PFSK-1 (cell line): ENCODE results near the gene MCL1.

ENCODE experiments used
- FOXP2 ChIP-seq: optimal IDR thresholded peaks from 2 replicates; pipeline ENCODE3; 2011; ENCODE audit warnings: borderline replicate concordance, control low read depth, inconsistent platforms; ENCODE audit not compliant: insufficient read depth; ENCODE audit errors: extremely low read length, extremely low read depth
- REST ChIP-seq, 2 experiments: IDR thresholded peaks; 2 replicates each; pipeline versions ENCODE4 v1.6.1 to v1.8.0; 2011 to 2012; ENCODE audit warnings: low read depth in 2 of 2, low read length in 2 of 2, control low read depth in 1 of 2, inconsistent platforms in 1 of 2, mild to moderate bottlenecking in 1 of 2, moderate library complexity in 1 of 2; ENCODE audit not compliant: insufficient read depth in 1 of 2
- SIN3A ChIP-seq: IDR thresholded peaks from 2 replicates; pipeline ENCODE4 v1.6.1; 2012; ENCODE audit warnings: mild to moderate bottlenecking, low read length, moderate library complexity, borderline replicate concordance; ENCODE audit not compliant: insufficient read depth
- TAF1 ChIP-seq: IDR thresholded peaks from 2 replicates; pipeline ENCODE4 v1.6.1; 2012; ENCODE audit warnings: low read length, control low read depth, borderline replicate concordance; ENCODE audit not compliant: insufficient read depth

- no peak for TF ChIP-seq FOXP2
- no peak for TF ChIP-seq TAF1
- TF ChIP-seq REST (IDR thresholded peaks at IDR 0.05; ENCODE audit: insufficient read depth in 1 of 2, low read depth in 2 of 2, low read length in 2 of 2): no peak
- TF ChIP-seq SIN3A: no peak
Observed at GRCh38 chr1:150596976-150597375, 17.6 kb upstream of the MCL1 start.
